OCI-LY7 (cell line): ENCODE data around the gene HSF2.

Source experiments
- EZH2phosphoT487 ChIP-seq: fragments of 200-600 bp; sonication (generic); IDR thresholded peaks from 2 replicates; pipeline ENCODE4 v1.6.1; 2018; ENCODE audit warnings: low read depth, borderline replicate concordance, mild to moderate bottlenecking, mixed run types, antibody characterized with exemption, low read length, moderate library complexity, mixed read lengths
- TF ChIP-seq, protein P1 (sequence below): fragments of 200-600 bp; sonication (generic); conservative IDR thresholded peaks from 2 replicates; pipeline ENCODE4 v1.5.1; 2014; ENCODE audit warnings: mild to moderate bottlenecking, antibody characterized with exemption, low read length, moderate library complexity, mixed read lengths

DNA sequence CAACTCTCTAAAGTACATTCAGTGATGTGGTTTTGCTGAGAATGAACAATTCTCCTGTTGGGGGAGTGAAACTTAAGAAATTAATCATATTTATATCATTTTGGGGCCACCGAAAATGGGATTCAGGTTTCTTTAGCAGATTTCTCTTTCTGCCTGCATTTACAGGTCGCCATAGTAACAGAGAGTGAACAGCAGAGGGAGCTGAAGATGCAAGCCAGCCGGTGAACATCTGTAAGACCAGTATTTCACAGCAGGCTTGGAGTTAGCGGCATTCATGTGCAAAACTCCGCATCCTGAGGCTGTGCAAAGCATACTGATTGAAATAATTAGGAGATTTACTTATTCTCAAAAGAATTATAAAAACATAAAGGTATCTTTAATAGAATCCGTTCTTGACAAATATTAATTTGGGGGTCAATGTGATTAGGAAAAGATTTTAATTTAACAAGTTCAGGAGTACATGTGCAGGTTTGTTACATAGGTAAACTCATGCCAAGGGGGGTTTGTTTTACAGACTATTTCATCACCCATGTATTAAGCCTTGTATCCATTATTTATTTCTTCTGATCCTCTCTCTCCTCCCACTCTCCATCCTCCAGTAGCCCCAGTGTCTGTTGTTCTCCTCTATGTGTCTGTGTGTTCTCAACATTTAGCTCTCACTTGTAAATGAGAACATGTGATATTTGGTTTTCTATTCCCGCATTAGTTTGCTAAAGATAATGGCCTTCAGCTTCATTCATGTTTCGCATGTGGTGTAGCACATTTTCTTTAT is 17.8 kb upstream of the HSF2 start:
- TF ChIP-seq, protein P1, sequence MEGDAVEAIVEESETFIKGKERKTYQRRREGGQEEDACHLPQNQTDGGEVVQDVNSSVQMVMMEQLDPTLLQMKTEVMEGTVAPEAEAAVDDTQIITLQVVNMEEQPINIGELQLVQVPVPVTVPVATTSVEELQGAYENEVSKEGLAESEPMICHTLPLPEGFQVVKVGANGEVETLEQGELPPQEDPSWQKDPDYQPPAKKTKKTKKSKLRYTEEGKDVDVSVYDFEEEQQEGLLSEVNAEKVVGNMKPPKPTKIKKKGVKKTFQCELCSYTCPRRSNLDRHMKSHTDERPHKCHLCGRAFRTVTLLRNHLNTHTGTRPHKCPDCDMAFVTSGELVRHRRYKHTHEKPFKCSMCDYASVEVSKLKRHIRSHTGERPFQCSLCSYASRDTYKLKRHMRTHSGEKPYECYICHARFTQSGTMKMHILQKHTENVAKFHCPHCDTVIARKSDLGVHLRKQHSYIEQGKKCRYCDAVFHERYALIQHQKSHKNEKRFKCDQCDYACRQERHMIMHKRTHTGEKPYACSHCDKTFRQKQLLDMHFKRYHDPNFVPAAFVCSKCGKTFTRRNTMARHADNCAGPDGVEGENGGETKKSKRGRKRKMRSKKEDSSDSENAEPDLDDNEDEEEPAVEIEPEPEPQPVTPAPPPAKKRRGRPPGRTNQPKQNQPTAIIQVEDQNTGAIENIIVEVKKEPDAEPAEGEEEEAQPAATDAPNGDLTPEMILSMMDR: peak; percentile 84
- TF ChIP-seq EZH2phosphoT487: no peak
